ENCODE measurements around the gene CELF4.

DNA sequence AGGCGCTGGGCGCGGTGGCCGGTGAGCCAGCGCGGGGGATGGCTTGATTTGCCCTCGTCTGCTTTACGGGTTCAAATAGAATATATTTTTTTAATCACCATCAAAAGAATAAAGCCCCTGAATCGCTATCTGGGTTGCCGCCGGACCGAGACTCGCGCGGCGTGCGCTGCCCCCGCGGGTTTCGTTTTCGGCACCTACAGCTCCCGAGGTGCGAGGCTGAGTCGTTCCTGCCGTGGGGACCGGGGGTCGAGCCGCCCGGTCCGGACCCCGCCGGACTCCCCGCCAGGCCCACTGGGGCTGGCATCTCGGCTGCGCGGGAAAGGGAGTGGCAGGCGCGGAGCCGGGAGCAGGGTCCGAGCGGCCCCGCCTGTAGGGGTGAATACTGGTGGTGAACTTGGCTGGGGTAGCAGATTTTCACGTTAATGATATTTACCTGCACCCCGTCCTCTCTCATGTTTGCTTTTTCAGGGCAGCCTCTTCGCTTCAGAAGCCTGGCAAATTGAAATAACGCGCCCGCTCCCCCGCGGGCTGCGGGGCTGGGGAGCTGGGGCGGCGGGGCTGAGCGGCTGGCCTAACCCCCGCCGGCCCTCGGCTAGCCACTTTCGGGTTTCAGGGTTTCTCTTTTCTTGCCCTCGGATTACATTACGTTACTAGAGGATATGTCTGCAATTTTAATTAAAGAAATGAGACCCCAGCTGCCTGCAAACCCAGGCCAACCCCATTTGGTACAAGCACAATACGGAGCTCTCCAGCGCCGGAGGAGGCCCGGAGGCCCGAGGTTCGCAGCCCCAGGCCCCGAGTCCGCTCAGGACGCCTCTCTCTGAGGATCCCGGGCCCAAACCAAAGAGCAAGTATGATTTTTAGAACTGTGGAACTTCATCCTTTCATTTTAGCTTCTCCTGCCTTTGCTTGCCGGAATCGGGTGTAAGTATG lies 1.7 kb upstream of the CELF4 start:
- no peak for TF ChIP-seq POLR2A (IDR thresholded peaks at IDR 0.05; ENCODE audit: low read depth, low read length)
- TF ChIP-seq TAF1 (IDR thresholded peaks at IDR 0.05; ENCODE audit: low read depth, low read length) = no peak
- TF ChIP-seq POLR2AphosphoS5 (IDR thresholded peaks at IDR 0.05; ENCODE audit: low read depth, low read length) = no peak
- no peak for TF ChIP-seq SPI1 (IDR thresholded peaks at IDR 0.05; ENCODE audit: low read depth, low read length)

All from GM12891 (cell line).